Measurements from ENCODE around the gene SEMA4D.

The SEMA4D gene

DNA sequence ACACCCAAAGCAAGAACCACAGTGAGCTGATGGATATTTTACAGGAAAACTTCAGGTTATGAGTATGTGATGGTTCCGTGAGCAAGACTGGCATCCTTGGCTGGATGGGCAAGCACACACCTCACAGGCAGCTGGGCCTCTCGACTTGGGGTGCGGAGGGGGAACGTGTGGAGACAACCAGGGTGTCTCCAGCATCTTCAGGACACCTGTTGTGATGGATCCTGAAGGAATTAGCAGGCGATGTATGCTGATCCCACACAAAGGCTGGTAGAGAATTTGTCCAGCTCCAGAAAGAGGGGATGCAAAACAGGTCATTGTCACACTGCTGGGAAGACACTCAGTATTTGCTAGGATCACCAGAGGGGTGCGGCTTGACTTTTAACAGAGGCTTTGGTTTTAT, 136.9 kb downstream of the SEMA4D start:
- Mint-ChIP-seq H3K4me3 (no peak overlapping the region), H3K4me1 (peaks cover 8% of the 10 kb centered on the region), H3K9me3 (no peaks in the 10 kb centered on the region), H3K27ac (no peak overlapping the region), H3K36me3 (ENCODE audit: low read depth) (peaks cover 45% of the 10 kb centered on the region), H3K27me3 (ENCODE audit: low read depth, poor library complexity) (no peaks in the 10 kb centered on the region)
- TF ChIP-seq, protein P1, sequence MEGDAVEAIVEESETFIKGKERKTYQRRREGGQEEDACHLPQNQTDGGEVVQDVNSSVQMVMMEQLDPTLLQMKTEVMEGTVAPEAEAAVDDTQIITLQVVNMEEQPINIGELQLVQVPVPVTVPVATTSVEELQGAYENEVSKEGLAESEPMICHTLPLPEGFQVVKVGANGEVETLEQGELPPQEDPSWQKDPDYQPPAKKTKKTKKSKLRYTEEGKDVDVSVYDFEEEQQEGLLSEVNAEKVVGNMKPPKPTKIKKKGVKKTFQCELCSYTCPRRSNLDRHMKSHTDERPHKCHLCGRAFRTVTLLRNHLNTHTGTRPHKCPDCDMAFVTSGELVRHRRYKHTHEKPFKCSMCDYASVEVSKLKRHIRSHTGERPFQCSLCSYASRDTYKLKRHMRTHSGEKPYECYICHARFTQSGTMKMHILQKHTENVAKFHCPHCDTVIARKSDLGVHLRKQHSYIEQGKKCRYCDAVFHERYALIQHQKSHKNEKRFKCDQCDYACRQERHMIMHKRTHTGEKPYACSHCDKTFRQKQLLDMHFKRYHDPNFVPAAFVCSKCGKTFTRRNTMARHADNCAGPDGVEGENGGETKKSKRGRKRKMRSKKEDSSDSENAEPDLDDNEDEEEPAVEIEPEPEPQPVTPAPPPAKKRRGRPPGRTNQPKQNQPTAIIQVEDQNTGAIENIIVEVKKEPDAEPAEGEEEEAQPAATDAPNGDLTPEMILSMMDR (IDR thresholded peaks at IDR 0.05): no peak
- no peak for DNase-seq

DNA sequence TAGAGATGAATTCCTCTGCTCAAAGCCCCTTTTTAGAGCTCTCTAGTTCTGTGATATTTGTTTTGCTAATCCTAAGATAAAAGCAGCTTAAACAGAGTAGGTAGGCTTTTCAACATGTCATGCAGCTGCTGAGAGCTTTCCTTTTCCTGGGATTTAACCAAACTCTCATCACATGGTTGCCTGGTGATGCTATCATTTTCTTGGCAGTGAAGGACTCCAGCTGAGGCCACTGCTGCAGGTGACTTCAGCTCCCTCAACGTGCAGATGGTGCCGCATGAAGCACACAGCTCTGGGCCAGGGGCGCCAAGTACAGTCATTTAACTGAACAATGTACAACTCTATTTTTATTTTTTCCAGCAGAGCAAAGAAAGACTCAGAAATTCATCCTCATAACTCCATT, 137.4 kb downstream of the SEMA4D start:
- peaks cover 8% of the 10 kb centered on the region for H3K4me1 Mint-ChIP-seq
- H3K9me3 Mint-ChIP-seq: no peaks in the 10 kb centered on the region
- H3K36me3 Mint-ChIP-seq (ENCODE audit: low read depth): peaks cover 50% of the 10 kb centered on the region
- H3K27me3 Mint-ChIP-seq (ENCODE audit: low read depth, poor library complexity): no peaks in the 10 kb centered on the region
- no peak overlapping the region for H3K4me3 Mint-ChIP-seq
- no peak overlapping the region for H3K27ac Mint-ChIP-seq
- no peak for DNase-seq
- TF ChIP-seq, protein P1 (IDR thresholded peaks at IDR 0.05): no peak

DNA sequence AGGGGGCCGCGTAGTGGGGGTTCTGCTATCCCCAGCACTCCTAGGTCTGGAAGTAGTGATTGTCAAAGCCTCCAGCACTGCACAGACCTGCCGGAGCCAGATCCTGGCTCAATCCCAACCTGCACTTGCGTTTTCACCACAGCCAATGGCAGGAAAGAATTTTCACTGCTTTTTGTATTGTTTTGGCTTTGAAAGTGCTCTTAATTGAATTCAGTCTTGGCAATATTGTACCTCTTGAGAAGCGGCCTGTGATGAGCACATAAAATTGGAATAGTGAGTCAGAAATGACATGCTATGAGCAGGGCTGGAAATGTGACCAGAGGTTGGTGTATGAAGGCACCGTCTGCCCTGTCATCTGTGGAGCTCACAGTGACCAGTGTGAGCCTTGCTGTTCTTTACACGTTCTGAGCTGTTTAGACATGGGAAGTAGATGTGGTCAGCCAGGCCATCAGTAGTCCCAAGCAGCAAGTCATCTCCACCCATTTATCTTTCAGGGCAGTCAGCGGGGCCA, 138.1 kb downstream of the SEMA4D start:
- H3K27me3 Mint-ChIP-seq (ENCODE audit: low read depth, poor library complexity): no peaks in the 10 kb centered on the region
- peaks cover 57% of the 10 kb centered on the region for H3K36me3 Mint-ChIP-seq (ENCODE audit: low read depth)
- TF ChIP-seq, protein P1 (IDR thresholded peaks at IDR 0.05): no peak
- no peak overlapping the region for H3K4me3 Mint-ChIP-seq
- H3K27ac Mint-ChIP-seq: no peak overlapping the region
- peaks cover 8% of the 10 kb centered on the region for H3K4me1 Mint-ChIP-seq
- no peak for DNase-seq
- no peaks in the 10 kb centered on the region for H3K9me3 Mint-ChIP-seq

DNA sequence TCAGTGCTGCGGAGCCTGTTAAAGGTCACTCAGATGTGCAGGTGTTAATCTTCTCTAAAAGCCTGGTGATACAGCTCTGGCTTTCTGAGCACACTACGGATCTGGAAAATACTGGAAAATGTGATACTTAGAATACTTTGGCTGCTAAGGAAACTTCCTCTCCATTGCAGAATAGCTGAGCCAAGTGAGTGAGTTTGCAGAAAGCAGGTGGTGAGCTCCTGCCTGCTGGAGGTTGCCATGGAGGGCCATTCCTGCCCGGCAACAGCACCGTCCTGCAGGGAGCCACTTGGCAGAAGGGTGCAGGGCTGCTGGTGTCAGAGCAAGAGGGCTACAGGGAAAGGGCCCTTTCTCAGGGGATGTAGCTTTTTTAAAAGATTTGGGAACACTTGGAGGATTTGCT, 138.9 kb downstream of the SEMA4D start:
- peaks cover under 1% of the 10 kb centered on the region for H3K4me1 Mint-ChIP-seq
- TF ChIP-seq, protein P1 (IDR thresholded peaks at IDR 0.05): no peak
- H3K36me3 Mint-ChIP-seq (ENCODE audit: low read depth): peaks cover 65% of the 10 kb centered on the region
- H3K27me3 Mint-ChIP-seq (ENCODE audit: low read depth, poor library complexity): no peaks in the 10 kb centered on the region
- DNase-seq: no peak
- H3K4me3 Mint-ChIP-seq: no peak overlapping the region
- H3K27ac Mint-ChIP-seq: peak overlapping the region; percentile 92
- no peaks in the 10 kb centered on the region for H3K9me3 Mint-ChIP-seq

DNA sequence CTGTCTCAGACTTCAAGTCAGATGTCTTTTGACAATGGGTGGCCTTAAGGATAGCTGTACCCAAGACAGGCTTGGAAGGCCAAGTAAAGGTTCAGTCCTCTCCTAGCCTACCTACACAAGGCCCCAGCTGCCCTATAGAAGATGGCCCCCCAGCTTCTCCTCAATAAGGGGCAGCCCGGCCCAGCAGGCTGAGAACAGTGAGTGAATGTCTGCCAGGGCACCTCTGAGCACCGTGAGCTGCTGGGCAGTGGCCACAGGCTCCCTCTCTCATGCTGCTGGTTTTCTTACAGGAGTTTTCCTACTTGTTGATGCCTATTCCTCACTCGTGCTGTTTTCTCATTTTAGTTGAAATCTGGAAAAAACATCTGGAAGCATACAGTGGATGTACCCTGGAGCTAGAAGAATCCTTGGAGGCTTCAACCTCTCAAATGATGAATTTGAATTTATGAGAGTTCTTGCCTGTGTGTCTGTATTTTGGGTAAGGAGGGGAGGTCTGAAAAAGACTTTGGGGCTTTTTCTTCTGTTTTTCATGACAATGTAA, 139.5 kb downstream of the SEMA4D start:
- Mint-ChIP-seq H3K9me3 (no peaks in the 10 kb centered on the region), H3K27me3 (ENCODE audit: low read depth, poor library complexity) (no peaks in the 10 kb centered on the region), H3K4me3 (no peak overlapping the region), H3K27ac (no peak overlapping the region), H3K4me1 (no peaks in the 10 kb centered on the region), H3K36me3 (ENCODE audit: low read depth) (peaks cover 70% of the 10 kb centered on the region)
- TF ChIP-seq, protein P1 (IDR thresholded peaks at IDR 0.05): no peak
- DNase-seq: no peak

Data from nephron progenitor cell (in vitro differentiated cells).